Measurements from ENCODE around the gene PDE4A.

DNA sequence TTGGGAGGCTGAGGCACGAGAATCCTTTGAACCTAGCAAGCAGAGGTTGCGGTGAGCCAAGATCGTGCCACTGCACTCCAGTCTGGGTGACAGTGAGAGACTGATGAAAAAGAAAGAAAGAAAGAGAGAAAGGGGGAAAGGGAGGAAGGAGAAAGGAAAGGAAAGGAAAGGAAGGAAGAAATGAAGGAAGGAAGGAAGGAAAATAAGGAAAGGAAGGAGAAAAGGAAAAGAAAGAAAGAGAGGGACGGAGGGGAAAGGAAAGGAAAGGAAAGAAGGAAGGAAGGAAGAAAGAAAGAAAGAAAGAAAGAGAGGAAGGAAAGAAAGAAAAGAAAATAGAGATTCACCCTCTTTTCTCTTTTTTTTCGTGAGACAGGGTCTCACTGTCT, 8.7 kb downstream of the PDE4A start:
- TF ChIP-seq, protein P1, sequence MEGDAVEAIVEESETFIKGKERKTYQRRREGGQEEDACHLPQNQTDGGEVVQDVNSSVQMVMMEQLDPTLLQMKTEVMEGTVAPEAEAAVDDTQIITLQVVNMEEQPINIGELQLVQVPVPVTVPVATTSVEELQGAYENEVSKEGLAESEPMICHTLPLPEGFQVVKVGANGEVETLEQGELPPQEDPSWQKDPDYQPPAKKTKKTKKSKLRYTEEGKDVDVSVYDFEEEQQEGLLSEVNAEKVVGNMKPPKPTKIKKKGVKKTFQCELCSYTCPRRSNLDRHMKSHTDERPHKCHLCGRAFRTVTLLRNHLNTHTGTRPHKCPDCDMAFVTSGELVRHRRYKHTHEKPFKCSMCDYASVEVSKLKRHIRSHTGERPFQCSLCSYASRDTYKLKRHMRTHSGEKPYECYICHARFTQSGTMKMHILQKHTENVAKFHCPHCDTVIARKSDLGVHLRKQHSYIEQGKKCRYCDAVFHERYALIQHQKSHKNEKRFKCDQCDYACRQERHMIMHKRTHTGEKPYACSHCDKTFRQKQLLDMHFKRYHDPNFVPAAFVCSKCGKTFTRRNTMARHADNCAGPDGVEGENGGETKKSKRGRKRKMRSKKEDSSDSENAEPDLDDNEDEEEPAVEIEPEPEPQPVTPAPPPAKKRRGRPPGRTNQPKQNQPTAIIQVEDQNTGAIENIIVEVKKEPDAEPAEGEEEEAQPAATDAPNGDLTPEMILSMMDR (IDR thresholded peaks at IDR 0.05), result no peak
- no peak for TF ChIP-seq POLR2A (IDR thresholded peaks at IDR 0.05)

Data from heart left ventricle (tissue), 13 donors.